Neural cell (in vitro differentiated cells): ENCODE results near the gene RIN3. TPM values are rescaled to one million over a fixed set of nuclear protein-coding genes. Genes with fewer than 3 reads are reported as not detected.

Experiments
- H2AFZ ChIP-seq: fragments of 200-600, 300-800 bp; sonication (generic), shearing (Covaris generic); 2 replicates; pipeline ENCODE4 v1.6.0; 2014; ENCODE audit warnings: low read depth, mild to moderate bottlenecking, antibody characterized with exemption, low read length, moderate library complexity
- H3F3A ChIP-seq: fragments of 200-600 bp; shearing (Covaris generic); 2 replicates; pipeline ENCODE4 v1.6.1; 2016; ENCODE audit warnings: mild to moderate bottlenecking, moderate library complexity, mixed read lengths, antibody characterized with exemption, low read length; ENCODE audit not compliant: insufficient read depth, poor library complexity, severe bottlenecking
- H3K27ac ChIP-seq: fragments of 200-600, 300-800 bp; sonication (generic), shearing (Covaris generic); 2 replicates; pipeline ENCODE4 v1.5.1; 2014; ENCODE audit warnings: mild to moderate bottlenecking, low read length, moderate library complexity
- H3K27me3 ChIP-seq: fragments of 300-800, 200-600 bp; sonication (generic), shearing (Covaris generic); 2 replicates; pipeline ENCODE4 v1.6.0; 2014; ENCODE audit warnings: mild to moderate bottlenecking, low read depth, low read length, moderate library complexity; ENCODE audit not compliant: insufficient read depth
- H3K36me3 ChIP-seq: fragments of 300-800, 200-600 bp; sonication (generic), shearing (Covaris generic); 2 replicates; pipeline ENCODE4 v1.5.1; 2014; ENCODE audit warnings: mild to moderate bottlenecking, antibody characterized with exemption, low read length, moderate library complexity; ENCODE audit not compliant: insufficient read depth
- H3K4me2 ChIP-seq: fragments of 300-800, 200-600 bp; sonication (generic), shearing (Covaris generic); 2 replicates; pipeline ENCODE4 v1.6.0; 2014; ENCODE audit warnings: mild to moderate bottlenecking, low read length
- H3K4me3 ChIP-seq: fragments of 300-800, 200-600 bp; sonication (generic), shearing (Covaris generic); 2 replicates; pipeline ENCODE4 v1.5.1; 2014; ENCODE audit warnings: mild to moderate bottlenecking, low read length, moderate library complexity
- H3K79me2 ChIP-seq: fragments of 200-600 bp; shearing (Covaris generic); replicated peaks from 2 replicates; pipeline ENCODE4 v1.6.0; 2014; ENCODE audit warnings: mild to moderate bottlenecking, low read length, moderate library complexity; ENCODE audit not compliant: insufficient read depth
- H3K9ac ChIP-seq: fragments of 300-800, 200-600 bp; sonication (generic), shearing (Covaris generic); 2 replicates; pipeline ENCODE4 v1.6.1; 2016; ENCODE audit warnings: mild to moderate bottlenecking, low read length, mixed read lengths
- H3K9me2 ChIP-seq: fragments of 200-600 bp; shearing (Covaris generic); 2 replicates; pipeline ENCODE4 v1.6.1; 2016; ENCODE audit warnings: mild to moderate bottlenecking, low read length, mixed read lengths; ENCODE audit not compliant: insufficient read depth
- H3K9me3 ChIP-seq: fragments of 200-600, 300-800 bp; sonication (generic), shearing (Covaris generic); 2 replicates; pipeline ENCODE4 v1.6.1; 2016; ENCODE audit warnings: mild to moderate bottlenecking, mixed run types, low read length, moderate library complexity, mixed read lengths
- H4K20me1 ChIP-seq: fragments of 200-600 bp; shearing (Covaris generic); 2 replicates; pipeline ENCODE4 v1.6.1; 2016; ENCODE audit warnings: mild to moderate bottlenecking, mixed run types; ENCODE audit not compliant: insufficient read depth
- EP300 ChIP-seq: fragments of 450-650 bp; conservative IDR thresholded peaks from 2 replicates; pipeline ENCODE4 v1.6.1; 2014; ENCODE audit warnings: antibody characterized with exemption, mild to moderate bottlenecking, moderate library complexity; ENCODE audit not compliant: poor library complexity, severe bottlenecking
- EZH2 ChIP-seq: fragments of 200-600, 300-800 bp; shearing (Covaris generic), sonication (generic); IDR thresholded peaks from 2 replicates; pipeline ENCODE4 v1.6.1; 2014; ENCODE audit warnings: antibody characterized with exemption, low read length, borderline replicate concordance, mild to moderate bottlenecking; ENCODE audit not compliant: insufficient read depth, poor library complexity, severe bottlenecking
- MXI1 ChIP-seq: fragments of 450-650 bp; conservative IDR thresholded peaks from 2 replicates; pipeline ENCODE4 v1.6.1; 2014; ENCODE audit warnings: antibody characterized with exemption, mild to moderate bottlenecking; ENCODE audit not compliant: poor library complexity, severe bottlenecking
- POLR2AphosphoS5 ChIP-seq: IDR thresholded peaks from 2 replicates; pipeline ENCODE4 v1.6.1; 2012
- RAD21 ChIP-seq: fragments of 450-650 bp; conservative IDR thresholded peaks from 2 replicates; pipeline ENCODE4 v1.6.1; 2014; ENCODE audit warnings: antibody characterized with exemption, mild to moderate bottlenecking, moderate library complexity
- REST ChIP-seq: IDR thresholded peaks from 2 replicates; pipeline ENCODE4 v1.6.1; 2012; ENCODE audit warnings: borderline replicate concordance
- SMC3 ChIP-seq: fragments of 450-650 bp; conservative IDR thresholded peaks from 2 replicates; pipeline ENCODE4 v1.6.1; 2014; ENCODE audit warnings: antibody characterized with exemption, mild to moderate bottlenecking, moderate library complexity; ENCODE audit not compliant: poor library complexity
- TAF1 ChIP-seq: IDR thresholded peaks from 2 replicates; pipeline ENCODE4 v1.6.1; 2012; ENCODE audit warnings: low read depth
- polyA plus RNA-seq: library from polyadenylated mRNA; depleted of rRNA; stranded (reverse); fragments of >200 nt; gene quantifications from 2 replicates; pipeline ENCODE4 v1.2.3, GENCODE V29; 2014
- TF ChIP-seq, protein P1 (sequence below): fragments of 450-650 bp; IDR thresholded peaks from 2 replicates; pipeline ENCODE4 v1.5.1; 2014; ENCODE audit warnings: antibody characterized with exemption, mild to moderate bottlenecking, moderate library complexity; ENCODE audit not compliant: poor library complexity, severe bottlenecking

RIN3 gene
- polyA plus RNA-seq, 1 donor from 2014 or later: not detected

DNA sequence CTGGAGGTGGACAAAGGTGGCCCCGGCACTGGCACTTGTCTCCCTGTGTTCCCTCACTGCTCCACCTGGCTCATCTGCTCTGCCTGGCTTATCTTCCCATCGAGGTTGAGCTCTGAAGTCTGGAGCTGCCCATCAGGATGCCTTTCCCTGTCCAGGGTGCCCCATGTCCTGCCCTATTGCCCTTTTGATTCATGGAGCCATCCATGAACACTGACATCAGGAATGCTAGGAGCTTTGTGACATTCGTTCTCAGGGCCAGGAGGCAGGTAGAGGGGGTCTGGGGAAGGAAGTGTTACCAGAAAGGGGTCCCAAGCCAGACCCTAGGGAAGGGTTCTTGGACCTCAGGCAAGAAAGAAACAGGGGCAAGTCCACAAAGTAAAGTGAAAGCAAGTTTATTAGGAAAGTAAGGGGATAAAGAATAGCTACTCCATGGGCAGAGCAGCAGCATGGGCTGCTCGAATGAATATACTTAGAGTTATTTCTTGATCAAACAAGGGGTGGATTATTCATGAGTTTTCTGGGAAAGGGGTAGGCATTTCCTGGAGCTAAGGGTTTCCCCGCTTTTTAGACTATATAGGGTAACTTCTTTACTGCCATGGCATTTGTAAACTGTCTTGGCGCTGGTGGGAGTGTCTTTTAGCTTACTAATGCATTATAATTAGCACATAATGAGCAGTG lies 51.6 kb downstream of the RIN3 start:
- no peak overlapping the region for H3K4me2 ChIP-seq

DNA sequence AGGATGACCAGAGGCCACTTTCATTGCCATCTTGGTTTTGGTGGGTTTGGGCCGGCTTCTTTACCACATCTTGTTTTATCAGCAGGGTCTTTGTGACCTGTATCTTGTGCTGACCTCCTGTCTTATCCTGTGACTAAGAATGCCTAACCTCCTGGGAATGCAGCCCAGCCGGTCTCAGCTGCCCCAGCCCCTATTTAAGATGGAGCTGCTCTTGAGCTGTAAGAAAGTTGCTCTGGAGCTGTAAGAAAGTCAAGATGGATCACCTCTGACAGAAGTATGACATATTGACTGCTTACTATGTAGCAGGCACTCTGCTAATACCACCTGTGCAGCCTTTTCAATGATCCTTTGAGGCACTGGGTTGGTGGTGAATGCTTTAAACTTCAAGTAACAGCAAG lies 52.1 kb downstream of the RIN3 start:
- Histone ChIP-seq H3K9me3 (no peaks in the 10 kb centered on the region), H3K36me3 (no peaks in the 10 kb centered on the region), H3K9ac (no peak overlapping the region), H3K27me3 (no peaks in the 10 kb centered on the region), H4K20me1 (no peaks in the 10 kb centered on the region), H3K9me2 (no peaks in the 10 kb centered on the region), H3K4me2 (no peak overlapping the region), H2AFZ (no peak overlapping the region), H3K79me2 (no peaks in the 10 kb centered on the region), H3F3A (no peaks in the 10 kb centered on the region), H3K27ac (no peak overlapping the region), H3K4me3 (no peak overlapping the region)
- no peak for TF ChIP-seq RAD21
- TF ChIP-seq REST: no peak
- no peak for TF ChIP-seq MXI1
- no peak for TF ChIP-seq POLR2AphosphoS5
- no peak for TF ChIP-seq EZH2
- no peak for TF ChIP-seq TAF1
- TF ChIP-seq, protein P1, sequence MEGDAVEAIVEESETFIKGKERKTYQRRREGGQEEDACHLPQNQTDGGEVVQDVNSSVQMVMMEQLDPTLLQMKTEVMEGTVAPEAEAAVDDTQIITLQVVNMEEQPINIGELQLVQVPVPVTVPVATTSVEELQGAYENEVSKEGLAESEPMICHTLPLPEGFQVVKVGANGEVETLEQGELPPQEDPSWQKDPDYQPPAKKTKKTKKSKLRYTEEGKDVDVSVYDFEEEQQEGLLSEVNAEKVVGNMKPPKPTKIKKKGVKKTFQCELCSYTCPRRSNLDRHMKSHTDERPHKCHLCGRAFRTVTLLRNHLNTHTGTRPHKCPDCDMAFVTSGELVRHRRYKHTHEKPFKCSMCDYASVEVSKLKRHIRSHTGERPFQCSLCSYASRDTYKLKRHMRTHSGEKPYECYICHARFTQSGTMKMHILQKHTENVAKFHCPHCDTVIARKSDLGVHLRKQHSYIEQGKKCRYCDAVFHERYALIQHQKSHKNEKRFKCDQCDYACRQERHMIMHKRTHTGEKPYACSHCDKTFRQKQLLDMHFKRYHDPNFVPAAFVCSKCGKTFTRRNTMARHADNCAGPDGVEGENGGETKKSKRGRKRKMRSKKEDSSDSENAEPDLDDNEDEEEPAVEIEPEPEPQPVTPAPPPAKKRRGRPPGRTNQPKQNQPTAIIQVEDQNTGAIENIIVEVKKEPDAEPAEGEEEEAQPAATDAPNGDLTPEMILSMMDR: no peak

More for the DNA sequence above, 51.6 kb downstream of the RIN3 start:
- Histone ChIP-seq H3K36me3 (no peaks in the 10 kb centered on the region), H3K4me3 (no peak overlapping the region), H3K79me2 (no peaks in the 10 kb centered on the region), H3K27me3 (no peaks in the 10 kb centered on the region), H3F3A (no peaks in the 10 kb centered on the region), H3K9me2 (no peaks in the 10 kb centered on the region), H4K20me1 (no peaks in the 10 kb centered on the region), H3K27ac (no peak overlapping the region), H3K9me3 (no peaks in the 10 kb centered on the region), H2AFZ (no peak overlapping the region), H3K9ac (no peak overlapping the region)
- TF ChIP-seq TAF1: no peak
- TF ChIP-seq EP300: no peak
- TF ChIP-seq RAD21: no peak
- TF ChIP-seq SMC3: no peak
- no peak for TF ChIP-seq MXI1
- no peak for TF ChIP-seq REST
- TF ChIP-seq, protein P1: no peak
- TF ChIP-seq EZH2: no peak
- no peak for TF ChIP-seq POLR2AphosphoS5
